CD4-positive, alpha-beta T cell treated with Interleukin-10 for 1 hour (primary cell): Measurements from ENCODE around the gene CCNY.
"Not testable (repeated sequence)": the region's sequence is repeated elsewhere in the genome, so short reads cannot be mapped to it uniquely, and the experiment has no call there.

Experiments used
- DNase-seq: peaks from one replicate; pipeline ENCODE4 v3.0.0-alpha.2; 2020

CCNY gene

GRCh38 chr10:35387768-35388167 lies 51.5 kb downstream of the CCNY start:
- DNase-seq, result no peak

DNA sequence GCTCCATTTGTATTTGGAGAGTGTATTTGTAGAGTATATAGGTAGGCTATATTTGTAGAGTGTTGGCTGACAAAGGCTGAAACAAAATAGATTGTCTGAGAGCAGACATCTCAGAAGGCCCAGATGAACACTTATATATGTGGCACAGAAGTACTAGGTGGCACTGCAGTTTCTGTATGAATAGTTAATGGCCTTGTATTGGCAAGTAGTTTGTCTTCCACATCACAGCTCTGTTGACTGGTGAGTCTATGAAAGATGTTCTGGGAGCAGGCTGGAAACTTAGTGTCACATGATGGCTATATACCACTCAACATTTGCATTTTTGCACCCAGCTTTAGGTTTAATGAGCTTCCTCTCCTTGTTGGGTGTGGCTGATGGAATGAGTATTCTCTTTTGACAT lies 51.9 kb downstream of the CCNY start:
- DNase-seq, result no peak

- no peak for DNase-seq
These were observed 52.4 kb downstream of the CCNY start for GRCh38 chr10:35388682-35389081.

DNA sequence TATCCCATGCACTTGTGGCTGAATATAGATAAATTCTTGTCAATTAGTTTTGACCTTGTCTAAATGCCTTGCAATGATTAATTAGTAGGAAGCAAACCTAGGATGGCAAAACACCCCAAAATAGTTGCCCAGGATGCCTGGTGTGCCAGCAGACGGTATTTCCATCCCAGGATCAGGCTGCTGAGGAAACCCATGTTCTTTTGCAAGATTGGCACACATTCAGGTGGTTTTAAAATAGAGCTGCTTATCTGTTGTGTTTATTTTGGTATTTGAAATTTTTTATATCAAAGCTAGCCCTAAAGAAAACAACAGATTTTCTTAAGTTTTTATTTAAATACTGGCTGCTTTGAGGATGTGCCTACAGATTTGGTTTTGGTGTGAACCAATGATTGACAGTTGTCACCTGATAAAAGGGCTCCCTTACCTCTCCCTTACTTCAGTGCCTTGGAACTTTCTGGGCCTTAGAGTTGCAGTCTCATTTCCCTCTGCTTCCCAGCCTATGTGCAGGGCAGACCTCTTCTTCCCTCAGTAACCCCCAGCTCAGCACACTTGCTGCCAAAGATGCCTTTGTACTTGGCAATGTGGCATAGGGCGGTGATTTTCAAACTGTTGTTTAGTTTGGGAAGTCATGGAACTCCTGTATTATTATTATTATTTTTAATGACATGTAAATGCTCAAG lies 54.0 kb downstream of the CCNY start:
- no peak for DNase-seq

GRCh38 chr10:35390843-35391152 lies 54.5 kb downstream of the CCNY start:
- no peak for DNase-seq

DNA sequence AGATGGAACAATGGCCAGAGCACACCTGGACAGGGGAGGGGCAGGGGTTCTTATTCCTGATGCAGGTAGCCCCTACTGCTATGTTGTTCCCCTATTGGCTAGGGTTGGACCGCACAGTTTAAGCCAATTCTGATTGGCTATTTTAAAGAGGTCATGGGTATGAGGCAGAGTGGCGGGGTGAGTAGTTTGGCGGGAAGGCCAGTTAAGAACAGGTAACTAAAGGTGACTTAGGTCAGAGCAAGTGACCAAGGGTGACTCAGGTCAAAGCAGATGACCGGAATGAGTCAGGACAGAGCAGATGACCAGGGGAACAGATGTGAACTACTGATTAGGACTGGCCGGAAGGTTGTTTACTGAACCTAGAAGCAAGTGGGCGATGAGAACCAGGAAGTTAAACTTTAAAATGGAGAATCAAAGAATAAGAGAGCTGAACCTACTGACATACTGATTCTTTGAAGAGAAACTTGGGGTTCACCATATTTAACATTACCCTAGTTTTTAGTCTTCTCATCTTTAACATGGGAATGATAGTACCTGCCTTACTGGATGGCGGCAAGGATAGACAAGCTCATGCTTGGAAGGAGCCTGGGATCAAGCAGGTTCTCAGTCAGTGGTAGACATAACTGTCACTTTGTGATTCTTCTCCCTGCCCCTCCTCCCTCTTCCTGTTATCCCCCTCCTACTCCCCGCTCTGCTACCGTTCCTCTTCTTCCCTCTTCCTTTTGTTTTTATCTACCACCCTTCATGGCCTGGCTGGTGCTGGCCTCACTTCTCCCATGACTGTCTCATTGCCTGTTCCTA lies 55.0 kb downstream of the CCNY start:
- DNase-seq, result no peak

DNA sequence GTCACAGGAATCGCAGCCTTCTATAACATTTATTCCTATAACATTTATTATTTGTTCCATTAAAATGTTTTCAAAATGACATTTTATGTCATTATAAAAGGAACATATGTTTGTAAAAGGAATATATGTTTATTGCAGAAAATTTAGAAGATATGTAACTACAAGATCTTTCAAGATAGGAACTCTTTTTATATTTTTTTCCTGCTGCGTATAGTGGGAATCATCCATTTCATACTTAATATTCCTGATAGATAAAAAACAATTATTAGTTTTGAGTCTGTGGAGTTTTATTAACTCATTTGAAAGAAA lies 55.6 kb downstream of the CCNY start:
- DNase-seq, result no peak

GRCh38 chr10:35392482-35393228 lies 56.3 kb downstream of the CCNY start:
- DNase-seq, result no peak

GRCh38 chr10:35394411-35394851 lies 58.1 kb downstream of the CCNY start:
- DNase-seq, result no peak

- DNase-seq, result no peak
These were observed 58.6 kb downstream of the CCNY start for GRCh38 chr10:35394934-35395333.

- no peak for DNase-seq
These were observed 60.5 kb downstream of the CCNY start for GRCh38 chr10:35396560-35397434.

GRCh38 chr10:35397953-35398352 lies 61.6 kb downstream of the CCNY start:
- no peak for DNase-seq

- no peak for DNase-seq
These were observed 62.0 kb downstream of the CCNY start for GRCh38 chr10:35398355-35398754.

DNA sequence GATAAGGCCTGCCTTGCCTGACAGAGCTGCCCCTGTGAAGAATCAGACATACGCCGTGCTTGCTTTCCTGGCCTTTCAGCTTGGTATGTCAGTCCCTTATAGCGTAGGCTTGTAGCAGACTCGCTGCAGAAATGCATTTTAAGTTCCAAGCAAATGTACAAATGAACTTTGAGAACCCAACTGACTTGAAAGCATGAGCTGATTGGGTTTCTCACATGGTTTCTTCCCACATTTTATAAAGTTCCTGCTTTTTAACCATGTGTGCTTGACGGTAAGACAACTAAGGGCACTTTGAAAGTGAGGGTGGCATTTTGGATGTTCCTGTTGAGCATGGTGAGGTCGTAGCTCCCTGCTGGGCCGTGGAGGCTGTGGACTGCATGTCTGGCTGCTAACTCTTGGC lies 62.6 kb downstream of the CCNY start:
- DNase-seq, result no peak

- no peak for DNase-seq
These were observed 63.2 kb downstream of the CCNY start for GRCh38 chr10:35399414-35400009.

- DNase-seq, result no peak
These were observed 64.4 kb downstream of the CCNY start for GRCh38 chr10:35400595-35401268.

GRCh38 chr10:35403491-35403890 lies 67.2 kb downstream of the CCNY start:
- DNase-seq, result not testable (repeated sequence)

DNA sequence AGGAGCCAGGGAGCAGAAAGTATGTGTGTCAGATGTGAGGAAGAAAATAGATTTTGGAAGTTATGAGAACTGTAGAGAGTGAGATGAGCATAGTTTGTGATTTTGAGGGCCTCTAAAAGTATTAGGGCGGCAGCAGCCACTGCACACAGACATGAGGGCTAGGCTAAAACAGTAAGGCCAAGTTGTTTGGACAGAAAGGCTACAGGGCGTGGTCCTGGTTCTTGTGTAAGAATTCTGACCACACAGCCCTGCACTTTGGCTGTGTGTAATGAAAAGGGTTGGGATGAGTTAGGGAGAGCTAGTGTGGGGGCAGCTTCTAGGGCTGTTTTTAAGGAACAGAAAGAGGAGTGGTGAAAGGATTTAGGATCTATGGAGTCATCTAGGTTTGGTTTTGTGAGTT lies 67.8 kb downstream of the CCNY start:
- DNase-seq, result not testable (repeated sequence)

- DNase-seq, result not testable (repeated sequence)
These were observed 69.8 kb downstream of the CCNY start for GRCh38 chr10:35406003-35406630.

DNA sequence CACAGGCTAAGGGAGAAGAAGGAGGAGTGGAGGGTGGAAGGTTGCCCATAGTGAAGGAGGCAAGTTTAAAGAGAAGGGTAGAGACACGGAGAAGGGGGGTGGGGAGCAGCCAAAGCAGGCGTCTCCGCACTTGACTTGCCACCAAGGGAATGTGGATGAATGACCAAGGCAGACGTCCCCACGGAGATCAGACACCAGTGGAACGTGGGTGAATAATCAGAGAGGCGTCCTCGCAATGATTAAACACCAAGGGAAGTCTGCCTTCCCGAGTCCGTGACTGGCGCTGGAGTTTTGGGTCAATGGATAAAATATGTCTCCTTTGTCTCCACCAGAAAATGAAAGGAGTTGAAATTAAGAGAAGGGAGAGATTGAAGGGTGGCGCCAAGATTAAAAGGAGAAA lies 71.4 kb downstream of the CCNY start:
- not testable (repeated sequence) for DNase-seq

GRCh38 chr10:35409094-35409582 lies 72.8 kb downstream of the CCNY start:
- no peak for DNase-seq
